GM21825 (cell line): ENCODE data around the gene FCHSD2.
"Not testable (repeated sequence)": the region's sequence is repeated elsewhere in the genome, so short reads cannot be mapped to it uniquely, and the experiment has no call there.

Experiments
- ATAC-seq: cut with Tn5 transposase; IDR thresholded peaks from one replicate; pipeline ENCODE4 v1.9.1; 2021; ENCODE audit warnings: mild to moderate bottlenecking, moderate library complexity; ENCODE audit not compliant: unreplicated experiment

FCHSD2 gene

GRCh38 chr11:72897506-72897905 lies 244.6 kb downstream of the FCHSD2 start:
- ATAC-seq, result no peak

GRCh38 chr11:72896431-72896830 lies 245.7 kb downstream of the FCHSD2 start:
- no peak for ATAC-seq

GRCh38 chr11:72890881-72891280 lies 251.2 kb downstream of the FCHSD2 start:
- ATAC-seq, result no peak

GRCh38 chr11:72886619-72887018 lies 255.5 kb downstream of the FCHSD2 start:
- ATAC-seq, result no peak

- no peak for ATAC-seq
Observed at GRCh38 chr11:72885749-72886609, 256.1 kb downstream of the FCHSD2 start.

GRCh38 chr11:72876147-72876546 lies 266.0 kb downstream of the FCHSD2 start:
- no peak for ATAC-seq

- ATAC-seq, result no peak
Observed at GRCh38 chr11:72875736-72876135, 266.4 kb downstream of the FCHSD2 start.

GRCh38 chr11:72872012-72872411 lies 270.1 kb downstream of the FCHSD2 start:
- no peak for ATAC-seq

GRCh38 chr11:72871119-72871518 lies 271.0 kb downstream of the FCHSD2 start:
- no peak for ATAC-seq

GRCh38 chr11:72869831-72870230 lies 272.3 kb downstream of the FCHSD2 start:
- no peak for ATAC-seq

- ATAC-seq, result no peak
Observed at GRCh38 chr11:72867970-72868369, 274.1 kb downstream of the FCHSD2 start.

- ATAC-seq, result no peak
Observed at GRCh38 chr11:72864702-72865655, 277.1 kb downstream of the FCHSD2 start.

- ATAC-seq, result no peak
Observed at GRCh38 chr11:72863916-72864315, 278.2 kb downstream of the FCHSD2 start.

- no peak for ATAC-seq
Observed at GRCh38 chr11:72863091-72863490, 279.0 kb downstream of the FCHSD2 start.

GRCh38 chr11:72860592-72860991 lies 281.5 kb downstream of the FCHSD2 start:
- ATAC-seq, result no peak

GRCh38 chr11:72860010-72860409 lies 282.1 kb downstream of the FCHSD2 start:
- no peak for ATAC-seq

GRCh38 chr11:72859126-72859525 lies 283.0 kb downstream of the FCHSD2 start:
- no peak for ATAC-seq

GRCh38 chr11:72858267-72858666 lies 283.9 kb downstream of the FCHSD2 start:
- ATAC-seq, result not testable (repeated sequence)

GRCh38 chr11:72856551-72857345 lies 285.4 kb downstream of the FCHSD2 start:
- no peak for ATAC-seq

GRCh38 chr11:72856065-72856464 lies 286.1 kb downstream of the FCHSD2 start:
- ATAC-seq, result no peak

GRCh38 chr11:72851726-72852125 lies 290.4 kb downstream of the FCHSD2 start:
- no peak for ATAC-seq
